Measurements from ENCODE around the gene NXPH1.

The NXPH1 gene

DNA sequence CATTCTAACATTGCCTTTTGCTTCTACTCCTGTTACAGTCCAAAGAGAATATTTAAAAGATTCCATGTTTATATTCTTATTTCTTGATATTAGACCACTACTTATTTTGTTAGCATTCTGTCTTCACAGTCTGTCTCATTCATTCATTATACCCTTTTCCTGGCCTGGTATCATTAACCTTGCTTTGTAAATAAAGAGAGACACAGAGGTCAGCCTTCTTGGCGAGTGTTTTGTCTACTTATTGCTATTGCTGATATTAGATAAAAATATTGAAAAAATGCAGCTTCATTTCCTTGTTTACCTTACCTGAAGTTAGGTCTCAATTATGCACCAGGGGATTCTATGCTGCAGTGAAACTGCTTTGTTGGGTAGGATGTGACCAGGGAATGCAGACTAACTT is 179.2 kb downstream of the NXPH1 start:
- DNase-seq (ENCODE audit: low spot score) (no peak), ATAC-seq (ENCODE audit: low read depth) (no peak)
- Histone ChIP-seq H3K27ac (ENCODE audit: poor library complexity, severe bottlenecking) (no peak overlapping the region), H3K36me3 (ENCODE audit: low read depth) (no peaks in the 10 kb centered on the region), H3K4me1 (ENCODE audit: insufficient read depth, poor library complexity, severe bottlenecking) (no peaks in the 10 kb centered on the region), H3K9me3 (ENCODE audit: severe bottlenecking) (no peaks in the 10 kb centered on the region), H3K27me3 (ENCODE audit: insufficient read depth, poor library complexity, severe bottlenecking) (no peaks in the 10 kb centered on the region), H3K4me3 (ENCODE audit: severe bottlenecking) (no peak overlapping the region)
- TF ChIP-seq CTCF (IDR thresholded peaks at IDR 0.05; ENCODE audit: poor library complexity, severe bottlenecking) = no peak

GRCh38 chr7:8613191-8613590 is 179.8 kb downstream of the NXPH1 start:
- TF ChIP-seq CTCF (IDR thresholded peaks at IDR 0.05; ENCODE audit: poor library complexity, severe bottlenecking) = no peak
- no peak for DNase-seq (ENCODE audit: low spot score)
- no peak for ATAC-seq (ENCODE audit: low read depth)
- Histone ChIP-seq H3K27me3 (ENCODE audit: insufficient read depth, poor library complexity, severe bottlenecking) (no peaks in the 10 kb centered on the region), H3K36me3 (ENCODE audit: low read depth) (no peaks in the 10 kb centered on the region), H3K9me3 (ENCODE audit: severe bottlenecking) (no peaks in the 10 kb centered on the region), H3K4me1 (ENCODE audit: insufficient read depth, poor library complexity, severe bottlenecking) (no peaks in the 10 kb centered on the region), H3K4me3 (ENCODE audit: severe bottlenecking) (no peak overlapping the region), H3K27ac (ENCODE audit: poor library complexity, severe bottlenecking) (no peak overlapping the region)

GRCh38 chr7:8615019-8615418 is 181.6 kb downstream of the NXPH1 start:
- TF ChIP-seq CTCF (IDR thresholded peaks at IDR 0.05; ENCODE audit: poor library complexity, severe bottlenecking) = no peak
- no peaks in the 10 kb centered on the region for H3K4me1 ChIP-seq (ENCODE audit: insufficient read depth, poor library complexity, severe bottlenecking)

DNA sequence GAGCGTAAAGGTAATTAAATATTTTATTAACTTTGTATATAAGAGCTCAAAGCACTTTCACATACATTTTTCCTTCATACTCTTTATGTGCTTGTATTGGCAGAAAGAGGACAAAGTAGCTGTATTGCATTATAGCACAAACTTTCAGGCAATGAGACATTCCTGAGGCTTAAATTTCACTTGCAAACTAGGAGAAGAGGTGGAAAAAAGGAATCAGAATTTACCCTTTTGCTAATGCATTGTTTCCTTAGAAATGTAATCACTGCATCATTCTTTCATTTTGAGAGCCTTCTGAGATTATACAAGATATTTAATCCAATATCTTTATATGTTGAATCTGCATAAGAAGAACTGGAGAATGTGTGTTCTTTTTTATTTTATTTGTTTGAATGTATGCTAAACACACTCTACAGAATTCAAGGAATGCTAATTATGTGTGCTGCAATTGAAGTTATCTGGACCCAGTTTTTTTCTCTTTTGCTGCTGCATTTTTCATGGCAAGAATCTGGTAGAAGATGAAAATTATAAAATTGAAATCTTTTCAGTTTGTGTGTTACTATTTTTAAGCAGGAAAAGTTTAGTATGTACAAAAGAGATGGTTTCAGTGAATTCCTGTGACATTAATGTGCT is 185.1 kb downstream of the NXPH1 start:
- H3K4me3 ChIP-seq (ENCODE audit: severe bottlenecking) = no peak overlapping the region
- no peaks in the 10 kb centered on the region for H3K4me1 ChIP-seq (ENCODE audit: insufficient read depth, poor library complexity, severe bottlenecking)
- no peaks in the 10 kb centered on the region for H3K36me3 ChIP-seq (ENCODE audit: low read depth)
- no peaks in the 10 kb centered on the region for H3K9me3 ChIP-seq (ENCODE audit: severe bottlenecking)
- ATAC-seq (ENCODE audit: low read depth) = no peak
- no peak for TF ChIP-seq CTCF (IDR thresholded peaks at IDR 0.05; ENCODE audit: poor library complexity, severe bottlenecking)
- DNase-seq (ENCODE audit: low spot score) = no peak
- H3K27me3 ChIP-seq (ENCODE audit: insufficient read depth, poor library complexity, severe bottlenecking) = no peaks in the 10 kb centered on the region
- no peak overlapping the region for H3K27ac ChIP-seq (ENCODE audit: poor library complexity, severe bottlenecking)

More at GRCh38 chr7:8615019-8615418, 181.6 kb downstream of the NXPH1 start:
- no peaks in the 10 kb centered on the region for H3K36me3 ChIP-seq (ENCODE audit: low read depth)
- DNase-seq (ENCODE audit: low spot score) (no peak), ATAC-seq (ENCODE audit: low read depth) (no peak)
- no peaks in the 10 kb centered on the region for H3K9me3 ChIP-seq (ENCODE audit: severe bottlenecking)
- no peak overlapping the region for H3K27ac ChIP-seq (ENCODE audit: poor library complexity, severe bottlenecking)
- no peaks in the 10 kb centered on the region for H3K27me3 ChIP-seq (ENCODE audit: insufficient read depth, poor library complexity, severe bottlenecking)
- no peak overlapping the region for H3K4me3 ChIP-seq (ENCODE audit: severe bottlenecking)

DNA sequence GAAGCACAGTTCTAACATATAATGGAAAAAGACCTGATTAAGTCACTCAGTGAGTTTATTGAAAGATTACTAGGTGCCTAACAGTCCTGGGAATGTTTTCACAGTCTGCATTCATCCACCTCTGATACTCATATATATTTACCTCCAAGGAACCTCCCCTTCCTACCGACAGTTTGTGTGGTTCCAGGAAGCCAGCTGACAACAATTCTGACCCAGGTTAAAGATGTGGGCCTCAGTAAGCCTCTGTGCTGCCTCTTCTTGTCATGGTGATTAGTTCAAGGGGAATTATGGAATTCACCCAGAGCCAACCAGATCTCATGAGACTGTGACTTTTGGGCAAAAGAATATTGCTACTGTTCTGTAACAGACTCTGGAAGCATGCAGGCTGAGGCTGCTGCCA is 186.8 kb downstream of the NXPH1 start:
- Histone ChIP-seq H3K4me3 (ENCODE audit: severe bottlenecking) (no peak overlapping the region), H3K36me3 (ENCODE audit: low read depth) (no peaks in the 10 kb centered on the region), H3K4me1 (ENCODE audit: insufficient read depth, poor library complexity, severe bottlenecking) (no peaks in the 10 kb centered on the region), H3K27ac (ENCODE audit: poor library complexity, severe bottlenecking) (no peak overlapping the region), H3K27me3 (ENCODE audit: insufficient read depth, poor library complexity, severe bottlenecking) (no peaks in the 10 kb centered on the region), H3K9me3 (ENCODE audit: severe bottlenecking) (no peaks in the 10 kb centered on the region)
- ATAC-seq (ENCODE audit: low read depth) = no peak
- no peak for TF ChIP-seq CTCF (IDR thresholded peaks at IDR 0.05; ENCODE audit: poor library complexity, severe bottlenecking)
- DNase-seq (ENCODE audit: low spot score) = no peak
